ENCODE data around the gene SLC22A17.
"Not testable (repeated sequence)": the region's sequence is repeated elsewhere in the genome, so short reads cannot be mapped to it uniquely, and the experiment has no call there.

Gene SLC22A17

DNA sequence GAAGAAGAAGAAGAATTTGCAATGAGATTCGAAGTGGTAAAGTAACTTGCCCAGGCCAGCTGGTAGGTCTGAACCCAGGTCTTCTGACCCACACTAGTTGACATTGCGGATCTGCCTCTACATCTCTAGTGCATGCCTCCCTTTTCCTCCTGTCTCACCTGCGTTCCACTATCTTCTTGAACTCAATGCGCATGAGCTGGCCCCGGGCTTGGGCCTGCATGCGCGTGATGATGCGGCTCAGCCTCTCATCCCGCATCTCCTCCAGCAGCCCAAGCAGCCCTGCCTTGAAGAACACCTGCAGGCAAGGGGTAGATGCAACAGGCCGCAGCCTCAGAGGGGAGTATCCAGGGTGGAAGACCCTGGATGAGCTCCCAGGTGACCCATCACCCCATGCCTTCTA is 43.4 kb upstream of the SLC22A17 start:
- no peak overlapping the region for H3K4me3 ChIP-seq (ENCODE audit: control insufficient read depth, low read depth, low read length)
- no peak for DNase-seq (ENCODE audit: low read depth)
- TF ChIP-seq, protein P1, sequence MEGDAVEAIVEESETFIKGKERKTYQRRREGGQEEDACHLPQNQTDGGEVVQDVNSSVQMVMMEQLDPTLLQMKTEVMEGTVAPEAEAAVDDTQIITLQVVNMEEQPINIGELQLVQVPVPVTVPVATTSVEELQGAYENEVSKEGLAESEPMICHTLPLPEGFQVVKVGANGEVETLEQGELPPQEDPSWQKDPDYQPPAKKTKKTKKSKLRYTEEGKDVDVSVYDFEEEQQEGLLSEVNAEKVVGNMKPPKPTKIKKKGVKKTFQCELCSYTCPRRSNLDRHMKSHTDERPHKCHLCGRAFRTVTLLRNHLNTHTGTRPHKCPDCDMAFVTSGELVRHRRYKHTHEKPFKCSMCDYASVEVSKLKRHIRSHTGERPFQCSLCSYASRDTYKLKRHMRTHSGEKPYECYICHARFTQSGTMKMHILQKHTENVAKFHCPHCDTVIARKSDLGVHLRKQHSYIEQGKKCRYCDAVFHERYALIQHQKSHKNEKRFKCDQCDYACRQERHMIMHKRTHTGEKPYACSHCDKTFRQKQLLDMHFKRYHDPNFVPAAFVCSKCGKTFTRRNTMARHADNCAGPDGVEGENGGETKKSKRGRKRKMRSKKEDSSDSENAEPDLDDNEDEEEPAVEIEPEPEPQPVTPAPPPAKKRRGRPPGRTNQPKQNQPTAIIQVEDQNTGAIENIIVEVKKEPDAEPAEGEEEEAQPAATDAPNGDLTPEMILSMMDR (conservative IDR thresholded peaks at IDR 0.05; ENCODE audit: control insufficient read depth, insufficient read depth, low read depth, low read length), result no peak

DNA sequence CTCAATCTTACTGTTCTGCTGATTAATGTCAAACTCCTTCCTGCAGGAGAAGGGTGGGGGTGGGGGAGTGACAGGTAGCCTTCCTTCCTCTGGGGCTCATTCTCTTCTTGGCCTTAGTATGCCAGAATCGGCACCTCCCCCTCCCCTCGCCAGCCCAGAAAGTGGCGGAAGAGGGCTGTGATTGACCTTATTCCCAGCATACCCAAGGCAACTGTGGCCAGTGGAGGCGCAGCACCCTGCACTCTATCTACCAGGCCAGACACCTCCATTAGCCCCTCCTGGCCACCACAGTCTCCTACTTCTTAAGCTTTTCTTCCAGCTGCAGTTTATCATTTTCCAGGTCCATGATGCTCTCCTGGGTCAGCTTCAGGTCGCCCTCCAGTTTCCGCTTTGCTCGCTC is 39.9 kb upstream of the SLC22A17 start:
- no peak for DNase-seq (ENCODE audit: low read depth)
- TF ChIP-seq, protein P1 (conservative IDR thresholded peaks at IDR 0.05; ENCODE audit: control insufficient read depth, insufficient read depth, low read depth, low read length), result no peak
- H3K4me3 ChIP-seq (ENCODE audit: control insufficient read depth, low read depth, low read length), result no peak overlapping the region

- not testable (repeated sequence) for DNase-seq (ENCODE audit: low read depth); H3K4me3 ChIP-seq (ENCODE audit: control insufficient read depth, low read depth, low read length)
These were observed 37.2 kb upstream of the SLC22A17 start for GRCh38 chr14:23389871-23390270.

DNA sequence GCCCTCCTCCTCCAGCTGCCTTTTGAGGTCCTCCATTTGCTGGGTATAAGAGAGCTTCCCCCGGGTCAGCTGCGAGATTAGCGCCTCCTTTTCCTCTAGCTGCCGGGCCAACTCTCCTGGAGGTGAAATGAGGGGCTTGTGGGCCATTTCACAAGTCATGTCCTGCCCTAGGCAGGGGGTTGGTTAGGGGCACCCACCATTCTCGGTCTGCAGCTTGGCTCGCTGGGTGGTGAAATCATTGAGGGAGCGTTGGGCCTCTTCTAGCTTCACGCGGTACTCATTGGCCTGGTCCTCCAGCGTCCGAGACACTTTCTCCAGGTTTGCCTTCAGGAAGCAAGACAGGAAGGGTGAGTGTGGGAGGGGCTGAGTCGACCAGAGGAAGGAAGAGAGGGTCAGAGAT is 36.7 kb upstream of the SLC22A17 start:
- DNase-seq (ENCODE audit: low read depth), result no peak
- no peak overlapping the region for H3K4me3 ChIP-seq (ENCODE audit: control insufficient read depth, low read depth, low read length)
- TF ChIP-seq, protein P1 (conservative IDR thresholded peaks at IDR 0.05; ENCODE audit: control insufficient read depth, insufficient read depth, low read depth, low read length), result no peak

DNA sequence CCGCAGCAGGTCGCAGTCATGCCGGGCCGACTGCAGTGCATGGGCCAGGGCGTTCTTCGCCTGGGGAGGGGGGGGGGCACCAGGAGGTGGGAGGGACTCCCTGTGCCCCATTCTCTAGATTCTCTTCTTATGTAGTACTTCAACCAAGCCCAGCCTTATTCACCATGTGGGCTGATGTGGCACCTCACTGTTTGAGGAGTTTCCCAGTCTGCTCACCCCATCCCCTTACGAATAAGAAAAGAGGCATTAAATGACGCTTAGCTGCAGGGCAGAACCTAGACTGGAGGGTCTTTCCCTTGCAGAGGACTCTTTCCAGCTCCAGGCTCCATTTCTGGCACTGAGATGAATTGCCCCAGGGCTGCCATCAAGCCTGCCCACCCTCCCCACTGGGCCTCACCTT is 36.3 kb upstream of the SLC22A17 start:
- TF ChIP-seq, protein P1 (conservative IDR thresholded peaks at IDR 0.05; ENCODE audit: control insufficient read depth, insufficient read depth, low read depth, low read length), result no peak
- no peak overlapping the region for H3K4me3 ChIP-seq (ENCODE audit: control insufficient read depth, low read depth, low read length)
- no peak for DNase-seq (ENCODE audit: low read depth)

GRCh38 chr14:23387916-23388882 is 35.5 kb upstream of the SLC22A17 start:
- TF ChIP-seq, protein P1 (conservative IDR thresholded peaks at IDR 0.05; ENCODE audit: control insufficient read depth, insufficient read depth, low read depth, low read length), result no peak

DNA sequence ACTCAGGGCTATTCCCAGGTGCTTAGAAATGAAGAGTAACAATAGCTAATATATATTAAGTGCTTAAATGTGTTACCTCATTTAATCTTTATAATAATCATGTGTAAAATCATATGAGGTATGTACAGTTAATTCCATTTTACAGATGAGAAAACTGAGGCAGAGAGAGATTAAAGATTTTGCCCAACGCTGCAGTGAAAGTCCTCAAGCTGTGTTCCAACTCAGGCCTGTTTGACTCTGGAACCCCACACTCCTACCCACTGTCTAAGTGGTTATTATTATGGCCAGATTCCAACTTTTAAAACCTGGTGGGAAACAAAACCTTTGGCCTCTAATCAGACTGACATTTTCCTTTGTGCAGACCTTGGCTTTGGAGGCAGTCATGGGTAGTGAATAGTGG is 34.3 kb upstream of the SLC22A17 start:
- TF ChIP-seq, protein P1 (conservative IDR thresholded peaks at IDR 0.05; ENCODE audit: control insufficient read depth, insufficient read depth, low read depth, low read length), result no peak
- DNase-seq (ENCODE audit: low read depth), result no peak
- no peak overlapping the region for H3K4me3 ChIP-seq (ENCODE audit: control insufficient read depth, low read depth, low read length)

More at GRCh38 chr14:23387916-23388882, 35.5 kb upstream of the SLC22A17 start:
- no peak overlapping the region for H3K4me3 ChIP-seq (ENCODE audit: control insufficient read depth, low read depth, low read length)
- no peak for DNase-seq (ENCODE audit: low read depth)

GRCh38 chr14:23386266-23386657 is 33.6 kb upstream of the SLC22A17 start:
- DNase-seq (ENCODE audit: low read depth); H3K4me3 ChIP-seq (ENCODE audit: control insufficient read depth, low read depth, low read length): not testable (repeated sequence)
